ENCODE results near the gene P4HA3.

Gene P4HA3

GRCh38 chr11:74232311-74232950, 79.0 kb downstream of the P4HA3 start:
- CTCF ChIA-PET, result interaction anchor here (1.2 to 2.6 kb wide), 2 partner anchors 10 to 23 kb away, joined by 3 to 8 read pairs; no protein-coding TSS in a partner anchor
- DNase-seq (ENCODE audit: extremely low spot score), result no peak
- POLR2A ChIA-PET, result no interaction called here
- TF ChIP-seq CTCF (IDR thresholded peaks at IDR 0.05; ENCODE audit: control extremely low read depth, extremely low read depth, low read depth, missing control alignments), result no peak

GRCh38 chr11:74226907-74227306, 84.5 kb downstream of the P4HA3 start:
- no peak for TF ChIP-seq CTCF (IDR thresholded peaks at IDR 0.05; ENCODE audit: control extremely low read depth, extremely low read depth, low read depth, missing control alignments)
- ChIA-PET POLR2A (no interaction called here), CTCF (interaction anchor here (0.9 kb wide), 1 partner anchor 10 kb away, joined by 3 read pairs; no protein-coding TSS in a partner anchor)
- no peak for DNase-seq (ENCODE audit: extremely low spot score)

- no peak for DNase-seq (ENCODE audit: extremely low spot score)
- ChIA-PET CTCF (no interaction called here), POLR2A (no interaction called here)
- TF ChIP-seq CTCF (IDR thresholded peaks at IDR 0.05; ENCODE audit: control extremely low read depth, extremely low read depth, low read depth, missing control alignments), result no peak
Observed at GRCh38 chr11:74225565-74225964, 85.9 kb downstream of the P4HA3 start.

- no peak for TF ChIP-seq CTCF (IDR thresholded peaks at IDR 0.05; ENCODE audit: control extremely low read depth, extremely low read depth, low read depth, missing control alignments)
- ChIA-PET CTCF (interaction anchor here (1.0 to 1.2 kb wide), 4 partner anchors 10 to 34 kb away, joined by 3 to 5 read pairs (median 4); no protein-coding TSS in a partner anchor), POLR2A (no interaction called here)
- no peak for DNase-seq (ENCODE audit: extremely low spot score)
Observed at GRCh38 chr11:74221816-74222215, 89.6 kb downstream of the P4HA3 start.

DNA sequence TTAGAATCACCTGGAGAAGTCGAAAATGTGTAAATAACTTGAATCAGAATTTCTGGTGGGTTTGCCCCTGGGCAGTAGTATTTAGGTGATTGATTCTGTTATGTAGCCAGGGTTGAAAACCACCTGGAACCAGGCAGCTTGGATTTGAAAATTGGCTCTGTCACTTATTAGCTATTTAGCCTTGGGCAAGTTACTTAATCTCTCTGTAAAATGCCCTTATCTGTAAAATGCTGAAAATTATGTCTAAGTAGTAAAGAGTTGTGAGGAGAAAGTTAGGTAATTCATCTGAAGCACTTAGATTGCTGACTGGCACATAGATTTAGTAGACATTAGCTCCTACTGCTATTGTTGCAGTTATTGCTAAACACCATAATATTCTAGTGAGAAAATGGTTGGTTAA, 91.1 kb downstream of the P4HA3 start:
- ChIA-PET POLR2A (no interaction called here), CTCF (interaction anchor here (1.2 to 1.9 kb wide), 3 partner anchors 11 to 36 kb away, joined by 3 to 6 read pairs (median 4); no protein-coding TSS in a partner anchor)
- DNase-seq (ENCODE audit: extremely low spot score), result no peak
- TF ChIP-seq CTCF (IDR thresholded peaks at IDR 0.05; ENCODE audit: control extremely low read depth, extremely low read depth, low read depth, missing control alignments), result no peak

All from GM10248 (cell line).